GM18505 (cell line): Measurements from ENCODE around the gene MCF2L.

ENCODE experiments used
- ATAC-seq: cut with Tn5 transposase; IDR thresholded peaks from one replicate; pipeline ENCODE4 v1.9.1; 2021; ENCODE audit not compliant: unreplicated experiment
- POLR2A ChIP-seq: IDR thresholded peaks from 4 replicates; pipeline ENCODE4 v1.6.1; 2011; ENCODE audit warnings: borderline replicate concordance; ENCODE audit not compliant: insufficient read depth, insufficient read length; ENCODE audit errors: extremely low read depth

Gene MCF2L

DNA sequence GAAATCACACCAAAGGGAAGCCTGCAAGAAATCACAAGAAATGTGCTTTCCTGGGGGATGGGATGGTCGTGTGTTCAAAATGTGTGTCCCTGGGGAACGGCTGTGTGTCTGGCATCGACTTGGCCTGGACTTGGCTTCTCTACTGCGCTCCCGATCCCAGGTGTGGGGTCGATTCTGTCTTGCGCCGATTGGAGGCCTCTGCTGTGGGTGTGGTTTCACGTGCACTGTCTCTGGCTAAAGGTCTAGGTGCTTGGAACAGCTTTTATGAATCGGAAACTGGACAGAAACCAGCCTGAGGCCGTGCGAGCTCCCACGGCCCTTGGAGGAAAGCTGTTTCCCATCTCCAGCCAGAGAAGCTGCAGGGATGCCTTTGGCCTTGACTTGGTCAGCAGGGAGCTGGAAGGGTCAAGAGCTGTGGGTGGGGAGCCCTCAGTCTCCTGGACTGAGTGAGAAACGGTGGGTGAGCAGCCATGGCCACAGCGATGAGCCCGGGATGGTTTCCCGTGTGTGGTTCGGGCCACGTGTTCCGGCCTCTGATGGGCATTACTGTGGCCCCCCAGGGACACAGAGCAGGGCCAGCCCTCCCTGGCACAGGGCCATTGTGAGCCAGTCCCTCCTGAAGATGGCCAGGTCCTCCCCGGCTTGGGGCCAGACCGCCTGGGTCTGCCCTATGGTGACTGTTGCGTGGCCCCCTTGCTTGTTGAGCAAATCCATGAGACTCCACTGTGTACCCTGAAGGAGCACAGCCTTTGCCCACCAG lies 29.7 kb downstream of the MCF2L start:
- TF ChIP-seq POLR2A, result no peak
- ATAC-seq, result no peak

DNA sequence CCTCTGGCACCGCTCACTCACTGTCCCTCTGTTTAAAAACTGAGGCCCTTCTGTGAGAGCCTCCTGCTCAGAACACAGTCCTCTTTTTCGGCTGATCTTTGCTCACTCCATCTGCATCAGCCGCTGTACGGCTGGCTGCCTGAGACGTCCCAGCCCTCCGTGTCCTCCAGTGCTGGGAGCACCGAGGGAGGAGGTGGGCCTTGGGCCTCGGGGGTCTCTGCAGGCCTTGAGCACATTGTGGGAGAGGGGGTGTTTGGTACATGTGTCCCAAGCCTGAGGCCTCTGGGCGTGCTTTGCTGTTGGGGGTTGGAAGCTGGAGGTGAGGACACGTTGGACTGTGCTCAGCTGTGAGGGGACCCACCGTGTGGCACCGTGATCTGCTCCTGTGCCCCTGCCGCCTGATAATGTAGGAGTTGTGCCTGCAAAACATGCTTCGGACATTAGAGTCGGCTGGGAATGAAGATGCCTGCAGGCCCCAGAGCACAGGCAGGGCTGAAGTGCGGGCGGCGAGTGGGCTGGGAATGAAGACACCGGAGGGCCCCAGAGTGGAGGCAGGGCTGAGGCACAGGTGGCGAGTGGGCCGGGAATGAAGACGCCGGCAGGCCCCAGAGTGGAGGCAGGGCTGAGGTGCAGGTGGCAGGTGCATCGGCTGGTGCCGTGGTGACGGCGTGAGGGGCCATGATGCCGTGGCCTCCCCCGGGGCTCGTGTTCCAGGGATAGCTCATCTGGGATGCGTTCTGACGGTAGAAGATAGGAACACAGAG lies 30.6 kb downstream of the MCF2L start:
- ATAC-seq, result no peak
- TF ChIP-seq POLR2A, result no peak

DNA sequence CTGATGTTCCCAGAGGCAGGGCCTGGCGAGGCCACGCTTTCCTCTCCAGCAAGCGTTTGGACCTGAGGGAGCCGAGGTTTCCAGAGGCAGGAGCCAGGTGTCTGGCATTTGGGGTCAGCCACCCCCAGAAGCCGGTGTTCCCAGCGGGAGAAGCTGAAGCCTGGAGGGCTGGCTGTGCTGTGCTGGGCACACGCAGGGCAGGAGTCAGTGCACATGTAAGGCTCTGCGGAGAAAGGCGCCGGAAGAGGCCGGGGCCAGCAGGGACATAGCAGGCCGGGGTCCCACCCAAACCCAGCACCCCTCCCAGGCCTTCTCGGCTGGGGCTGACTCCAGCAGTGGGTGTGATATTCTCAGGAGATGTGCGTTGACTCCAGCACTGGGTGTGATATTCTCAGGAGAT lies 31.6 kb downstream of the MCF2L start:
- TF ChIP-seq POLR2A, result no peak
- ATAC-seq, result no peak

DNA sequence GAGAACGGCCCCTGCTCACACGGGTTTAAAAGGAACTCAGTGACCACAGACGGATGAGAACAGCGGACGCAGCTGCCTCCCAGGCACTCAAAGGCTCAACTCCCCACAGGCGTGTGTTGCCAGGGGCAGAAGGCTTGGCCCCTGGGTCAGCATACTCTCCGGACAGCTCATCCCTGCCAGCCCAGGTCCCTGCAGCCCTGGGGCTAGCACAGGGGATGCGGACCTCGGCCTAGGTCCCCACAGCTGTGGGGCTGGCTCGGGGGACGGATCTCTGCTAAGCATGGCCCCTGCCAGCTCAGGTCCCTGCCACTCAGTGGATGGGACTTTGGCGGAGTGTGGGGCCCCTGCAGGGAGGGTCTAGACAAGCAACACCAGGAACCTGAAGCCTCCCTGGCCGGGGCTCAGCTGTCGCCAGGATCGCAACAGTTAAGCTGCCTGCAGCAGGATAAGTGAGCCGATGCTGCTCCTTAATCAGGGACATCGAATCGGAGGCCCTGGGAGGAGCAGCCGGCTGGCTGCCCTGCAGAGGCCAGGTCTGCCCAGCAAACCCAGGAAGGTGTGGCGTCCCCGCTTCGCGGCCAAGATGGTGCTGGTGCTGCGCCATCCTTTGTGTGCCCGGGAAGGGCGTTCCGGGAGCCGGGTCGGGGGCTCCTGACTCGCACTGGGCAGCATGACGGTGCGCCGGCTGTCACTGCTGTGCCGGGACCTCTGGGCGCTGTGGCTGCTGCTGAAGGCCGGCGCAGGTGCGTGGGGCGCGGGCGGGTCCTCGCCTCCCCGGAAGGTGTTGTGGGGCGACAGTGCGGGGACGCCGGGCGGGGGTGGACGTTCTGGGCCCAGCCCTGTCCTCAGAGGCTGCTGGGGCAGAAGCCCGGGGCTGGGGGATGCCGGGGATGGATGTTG lies 32.5 kb downstream of the MCF2L start:
- TF ChIP-seq POLR2A, result no peak
- ATAC-seq, result no peak

DNA sequence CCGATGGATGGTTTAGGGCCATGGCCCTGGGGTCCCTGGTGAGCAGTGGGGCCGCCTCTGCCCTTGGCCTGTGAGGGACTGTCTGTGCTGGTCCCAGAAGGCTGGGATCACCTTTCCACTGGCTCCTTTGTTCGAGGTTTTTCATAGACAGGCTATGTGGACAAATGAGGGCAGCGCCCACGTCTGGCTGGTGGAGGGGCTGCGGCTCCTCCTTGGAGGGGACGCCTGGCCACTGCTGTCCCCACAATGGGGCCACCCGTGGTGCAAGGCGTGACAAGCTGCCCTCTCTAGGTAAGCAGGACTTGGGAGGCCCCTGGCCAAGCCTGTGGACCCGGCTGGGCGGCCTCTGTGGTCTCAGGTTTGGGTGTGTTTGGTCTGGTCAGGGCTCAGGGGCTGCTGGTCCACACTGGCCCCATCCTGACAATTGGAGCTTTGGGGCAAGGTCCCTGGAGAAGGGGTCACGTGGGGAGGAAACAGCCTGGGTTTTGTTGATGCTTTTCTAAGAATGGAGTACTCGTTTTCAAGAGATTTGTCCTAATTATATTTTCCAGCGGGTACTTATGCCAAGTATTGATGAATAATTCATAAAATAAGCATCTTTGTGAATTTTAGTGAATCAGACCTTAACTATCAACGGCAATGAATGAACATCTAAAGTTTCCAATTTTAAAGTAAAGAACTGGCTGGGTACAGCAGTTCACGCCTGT lies 33.3 kb downstream of the MCF2L start:
- no peak for ATAC-seq
- no peak for TF ChIP-seq POLR2A

DNA sequence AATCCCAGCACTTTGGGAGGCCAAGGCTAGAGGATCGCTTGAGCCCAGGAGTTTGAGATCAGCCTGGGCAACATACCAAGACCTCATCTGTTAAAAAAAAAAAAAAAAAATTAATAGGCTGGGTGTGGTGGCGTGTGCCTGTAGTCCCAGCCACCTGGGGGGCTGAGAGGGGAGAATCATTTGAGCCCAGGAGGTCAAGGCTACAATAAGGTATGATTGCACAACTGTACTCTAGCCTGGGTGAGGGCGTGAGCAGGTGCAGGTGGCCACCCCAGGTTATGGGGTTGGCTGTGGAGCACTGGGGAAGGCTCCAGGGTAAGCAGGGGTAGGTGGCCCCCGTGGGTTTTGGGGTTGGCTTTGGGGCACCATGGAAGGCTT lies 33.9 kb downstream of the MCF2L start:
- ATAC-seq, result no peak
- TF ChIP-seq POLR2A, result no peak

DNA sequence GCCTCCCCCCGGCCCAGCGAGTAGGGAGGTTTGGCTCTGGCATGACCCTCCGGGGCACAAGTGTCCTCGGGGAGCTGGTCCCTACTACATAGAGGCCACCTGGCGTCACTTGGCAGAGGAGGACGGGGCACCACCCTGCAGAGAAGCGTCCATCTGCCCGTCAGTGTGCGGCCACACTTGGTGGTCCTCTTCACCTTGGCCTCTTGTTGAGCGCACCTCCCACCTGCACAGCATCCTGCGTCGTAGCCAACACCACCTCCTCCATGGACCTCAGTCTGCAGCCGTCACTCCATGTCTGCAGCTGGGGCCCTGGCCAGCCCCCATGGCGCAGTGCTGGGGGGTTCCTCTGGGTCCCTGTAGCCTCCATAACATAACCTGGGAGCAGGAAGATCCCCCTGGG lies 35.1 kb downstream of the MCF2L start:
- TF ChIP-seq POLR2A, result no peak
- ATAC-seq, result no peak

DNA sequence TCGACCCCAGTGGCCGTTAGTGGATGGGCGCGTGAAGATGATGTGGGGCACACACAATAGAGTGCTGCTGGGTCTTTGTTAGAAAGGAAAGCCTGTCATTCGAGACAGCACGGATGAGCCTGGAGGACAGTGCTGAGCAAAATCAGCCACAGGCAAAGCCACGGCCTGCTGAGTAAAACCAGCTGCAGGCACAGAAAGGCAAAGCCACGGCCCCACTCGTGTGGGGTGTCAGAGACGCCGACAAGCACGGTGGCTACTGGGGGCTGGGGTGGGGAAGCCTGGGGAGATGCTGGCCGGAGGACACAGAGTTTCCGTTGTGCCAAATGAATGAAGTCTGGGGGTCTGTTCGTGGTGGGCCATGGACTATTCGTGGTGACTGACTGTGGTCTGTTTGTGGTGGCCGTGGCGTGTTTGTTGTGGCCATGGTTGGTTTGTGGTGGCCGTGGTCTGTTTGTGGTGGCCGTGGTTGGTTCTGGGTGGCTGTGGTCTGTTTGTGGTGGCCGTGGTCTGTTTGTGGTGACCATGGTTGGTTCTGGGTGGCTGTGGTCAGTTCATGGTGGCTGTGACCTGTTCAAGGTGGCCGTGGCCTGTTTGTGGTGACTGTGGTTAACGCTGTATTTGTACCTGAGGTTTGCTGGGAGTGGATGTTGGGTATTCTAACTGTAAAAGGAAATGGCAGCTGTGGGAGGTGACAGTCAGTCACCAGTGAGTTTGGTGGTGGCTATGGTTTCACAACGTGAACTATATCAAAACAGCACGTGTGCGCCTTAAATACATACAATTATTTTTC lies 36.3 kb downstream of the MCF2L start:
- TF ChIP-seq POLR2A, result no peak
- no peak for ATAC-seq

DNA sequence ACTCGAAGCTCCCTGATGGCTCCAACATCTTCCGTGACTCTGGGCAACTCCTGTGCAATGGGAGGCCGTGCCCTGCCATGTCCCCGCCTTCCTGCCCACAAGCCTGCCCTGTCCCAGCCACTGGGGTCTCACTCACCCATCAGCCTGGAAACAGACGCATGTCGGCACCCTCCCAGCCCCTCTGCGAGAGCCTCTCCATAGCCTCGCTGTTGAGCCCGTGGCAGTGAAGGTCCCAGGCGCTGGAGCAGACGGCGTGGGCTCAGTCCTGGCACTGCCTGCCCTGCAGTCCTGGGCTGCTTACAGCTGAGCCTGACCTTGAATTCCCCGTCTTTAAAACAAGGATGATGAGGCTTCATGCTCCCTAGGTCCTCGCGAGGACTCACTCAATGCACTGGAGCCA lies 37.0 kb downstream of the MCF2L start:
- no peak for ATAC-seq
- no peak for TF ChIP-seq POLR2A

DNA sequence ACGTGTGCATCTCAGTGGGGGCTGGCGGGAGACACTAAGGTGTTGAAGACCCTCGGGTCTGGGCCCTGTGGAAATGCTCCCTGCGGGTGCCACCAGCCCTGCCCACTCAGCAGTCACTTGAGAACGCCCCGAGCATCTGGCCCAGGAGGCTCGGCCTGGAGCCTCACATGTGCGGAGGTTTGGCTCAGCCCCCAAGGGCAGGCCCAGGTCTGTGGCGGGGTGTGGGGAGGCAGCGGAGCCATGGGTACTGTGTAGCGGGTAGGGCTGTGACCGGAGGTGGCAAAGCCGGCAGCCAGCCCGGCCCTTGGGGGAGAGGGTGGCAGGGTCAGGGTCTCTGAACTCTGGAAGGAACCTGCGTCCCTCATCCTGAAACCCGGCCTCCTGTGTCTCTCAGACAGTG lies 37.6 kb downstream of the MCF2L start:
- no peak for TF ChIP-seq POLR2A
- no peak for ATAC-seq

DNA sequence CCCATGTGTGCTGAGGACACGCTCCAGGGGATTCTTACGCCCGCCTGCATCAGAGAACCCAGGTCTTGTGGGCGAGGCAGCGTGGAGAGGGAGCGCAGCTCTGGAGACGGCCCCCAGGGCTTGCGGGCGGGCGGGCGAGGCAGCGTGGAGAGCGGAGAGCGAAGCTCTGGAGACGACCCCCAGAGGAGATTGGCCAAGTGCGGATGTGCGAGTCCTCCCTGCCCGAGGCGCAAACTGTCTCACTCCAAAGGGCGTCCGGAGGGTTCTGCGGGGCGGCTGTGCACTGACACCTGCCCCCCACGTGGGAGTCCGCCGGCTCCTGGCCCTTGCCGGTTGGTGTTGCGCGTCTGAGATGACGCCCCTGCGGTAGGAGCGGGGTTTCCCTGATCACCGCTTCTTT lies 39.8 kb downstream of the MCF2L start:
- no peak for ATAC-seq
- no peak for TF ChIP-seq POLR2A
